Prostate gland (tissue), 2 donors: ENCODE data around the gene UBL4A.

Source experiments
- POLR2A ChIP-seq: fragments of 450-650 bp; IDR thresholded peaks from one replicate; pipeline ENCODE4 v1.6.1; 2016; ENCODE audit warnings: antibody characterized with exemption, mild to moderate bottlenecking
- POLR2AphosphoS5 ChIP-seq: sonication (generic); formaldehyde crosslinking; IDR thresholded peaks from one replicate; pipeline ENCODE4 v1.6.1; 2017; ENCODE audit warnings: antibody characterized with exemption
- TF ChIP-seq, protein P1 (sequence below), 4 experiments: fragments of 200-600 bp in 2 of 4; fragments of 450-650 bp in 2 of 4; sonication (generic) in 2 of 4; IDR thresholded peaks; 1 replicate in 3 of 4; 2 replicates in 1 of 4; pipeline ENCODE4 v1.5.1; 2016 to 2019; ENCODE audit warnings: antibody characterized with exemption in 4 of 4, mild to moderate bottlenecking in 2 of 4, moderate library complexity in 2 of 4

DNA sequence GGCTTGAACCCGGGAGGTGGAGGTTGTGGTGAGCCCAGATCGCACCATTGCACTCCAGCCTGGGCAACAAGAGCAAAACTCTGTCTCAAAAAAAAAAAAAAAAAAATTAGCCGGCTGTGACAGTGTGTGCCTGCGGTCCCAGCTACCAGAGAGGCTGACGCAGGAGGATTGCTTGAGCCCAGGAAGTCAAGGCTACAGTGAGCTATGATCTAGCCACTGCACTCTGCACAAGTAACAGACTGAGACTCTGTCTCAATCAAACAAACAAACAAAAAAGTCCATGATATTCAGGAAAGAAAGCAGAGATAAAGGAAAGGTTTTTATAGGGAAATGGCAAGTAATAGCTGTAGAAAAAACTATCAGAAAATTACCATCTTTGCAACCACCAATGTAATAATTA lies 5.2 kb downstream of the UBL4A start:
- TF ChIP-seq, protein P1, sequence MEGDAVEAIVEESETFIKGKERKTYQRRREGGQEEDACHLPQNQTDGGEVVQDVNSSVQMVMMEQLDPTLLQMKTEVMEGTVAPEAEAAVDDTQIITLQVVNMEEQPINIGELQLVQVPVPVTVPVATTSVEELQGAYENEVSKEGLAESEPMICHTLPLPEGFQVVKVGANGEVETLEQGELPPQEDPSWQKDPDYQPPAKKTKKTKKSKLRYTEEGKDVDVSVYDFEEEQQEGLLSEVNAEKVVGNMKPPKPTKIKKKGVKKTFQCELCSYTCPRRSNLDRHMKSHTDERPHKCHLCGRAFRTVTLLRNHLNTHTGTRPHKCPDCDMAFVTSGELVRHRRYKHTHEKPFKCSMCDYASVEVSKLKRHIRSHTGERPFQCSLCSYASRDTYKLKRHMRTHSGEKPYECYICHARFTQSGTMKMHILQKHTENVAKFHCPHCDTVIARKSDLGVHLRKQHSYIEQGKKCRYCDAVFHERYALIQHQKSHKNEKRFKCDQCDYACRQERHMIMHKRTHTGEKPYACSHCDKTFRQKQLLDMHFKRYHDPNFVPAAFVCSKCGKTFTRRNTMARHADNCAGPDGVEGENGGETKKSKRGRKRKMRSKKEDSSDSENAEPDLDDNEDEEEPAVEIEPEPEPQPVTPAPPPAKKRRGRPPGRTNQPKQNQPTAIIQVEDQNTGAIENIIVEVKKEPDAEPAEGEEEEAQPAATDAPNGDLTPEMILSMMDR (IDR thresholded peaks at IDR 0.05): no peak
- TF ChIP-seq POLR2AphosphoS5 (no peak), POLR2A (no peak)
